ENCODE data around the gene KCNJ9. TPM values are rescaled to one million over a fixed set of nuclear protein-coding genes. Genes with fewer than 3 reads are reported as not detected.

Gene KCNJ9
- total and polyA plus RNA-seq, 10 of the 15 experiments (the other 5 are each of a cell fraction or from before 2014, with no cell fraction given) = 0.12 TPM; not detected in 9

GRCh38 chr1:160076295-160076694 lies 5.0 kb upstream of the KCNJ9 start:
- H3K27me3 ChIP-seq (replicated peaks in 1 of 2; ENCODE audit: control insufficient read depth in 2 of 2, insufficient read depth in 2 of 2, low read length in 1 of 2) = no peaks in the 10 kb centered on the region; a peak in 1 of 4 replicates
- no peak overlapping the region for H3K4me3 ChIP-seq
- DNase-seq (ENCODE audit: low read depth, low spot score) (no peak), ATAC-seq (no peak), FAIRE-seq (no peak)
- ChIA-PET POLR2A (no interaction called here), RAD21 (ENCODE audit: unreplicated experiment) (interaction anchor here (1.1 to 1.7 kb wide), 2 partner anchors 30 to 83 kb away, joined by 3 to 6 read pairs; no protein-coding TSS in a partner anchor), SMC1A (ENCODE audit: uncharacterized antibody, unreplicated experiment) (interaction anchor here (2.0 to 8.9 kb wide), 2 partner anchors 14 to 30 kb away, joined by 7 to 89 read pairs; no protein-coding TSS in a partner anchor), CTCF (interaction anchor here (0.8 to 49.8 kb wide), 5 partner anchors 8 to 176 kb away, joined by 3 to 1035 read pairs (median 24); partner anchors contain the start of genes IGSF8, KCNJ10, KCNJ9 and PIGM)
- H3K79me2 ChIP-seq (ENCODE audit: control insufficient read depth, insufficient read depth, low read length) = no peaks in the 10 kb centered on the region
- intact Hi-C loops (cut with micrococcal nuclease; ENCODE audit: unreplicated experiment) = no loop called here
- in situ Hi-C loops (cut with MboI) = no loop called here
- no peak overlapping the region for H3K27ac ChIP-seq (ENCODE audit: control insufficient read depth, insufficient read depth)
- no peak for TF ChIP-seq FOXM1 (IDR thresholded peaks at IDR 0.05; ENCODE audit: low read depth, low read length)
- no peak for TF ChIP-seq EZH2 (IDR thresholded peaks at IDR 0.05; ENCODE audit: borderline replicate concordance, control insufficient read depth, low read depth, low read length)
- no peak for TF ChIP-seq ZNF687 (IDR thresholded peaks at IDR 0.05)
- TF ChIP-seq ETV6 (conservative IDR thresholded peaks at IDR 0.05 in 1 of 2, IDR thresholded peaks at IDR 0.05 in 1 of 2; ENCODE audit: borderline replicate concordance in 1 of 2, low read depth in 1 of 2) = no peak
- TF ChIP-seq SREBF2 (IDR thresholded peaks at IDR 0.05; ENCODE audit: low read length) = no peak
- H3K36me3 ChIP-seq (ENCODE audit: control insufficient read depth in 2 of 2, insufficient read depth in 2 of 2, low read length in 1 of 2) = no peaks in the 10 kb centered on the region
- BruUV-seq (replicated peaks) = no TSS peak
- no peak overlapping the region for H3K9ac ChIP-seq (ENCODE audit: control insufficient read depth, insufficient read depth, low read length)
- no peak overlapping the region for H2AFZ ChIP-seq (ENCODE audit: control insufficient read depth, low read depth, low read length)
- H4K20me1 ChIP-seq (ENCODE audit: control insufficient read depth, insufficient read depth) = no peaks in the 10 kb centered on the region
- no peaks in the 10 kb centered on the region for H3K9me3 ChIP-seq (replicated peaks; ENCODE audit: control insufficient read depth, insufficient read depth, low read length)
- no peak overlapping the region for H3K4me2 ChIP-seq (ENCODE audit: control insufficient read depth, insufficient read depth)
- H3K4me1 ChIP-seq (ENCODE audit: control insufficient read depth, insufficient read depth, low read length) = peaks cover 8% of the 10 kb centered on the region
- WGBS (ENCODE audit: insufficient coverage, insufficient replicate concordance, low lambda C conversion rate, missing lambda C conversion rate) = 43% methylated on average over 3 of the region's 3 CpGs
